ENCODE data around the gene LY6G6D. TPM values are rescaled to one million over a fixed set of nuclear protein-coding genes. Genes with fewer than 3 reads are reported as not detected.

The LY6G6D gene
- total and polyA plus RNA-seq, 2 of the 13 experiments (the other 11 are each of a cell fraction or from before 2014, with no cell fraction given) = not detected

DNA sequence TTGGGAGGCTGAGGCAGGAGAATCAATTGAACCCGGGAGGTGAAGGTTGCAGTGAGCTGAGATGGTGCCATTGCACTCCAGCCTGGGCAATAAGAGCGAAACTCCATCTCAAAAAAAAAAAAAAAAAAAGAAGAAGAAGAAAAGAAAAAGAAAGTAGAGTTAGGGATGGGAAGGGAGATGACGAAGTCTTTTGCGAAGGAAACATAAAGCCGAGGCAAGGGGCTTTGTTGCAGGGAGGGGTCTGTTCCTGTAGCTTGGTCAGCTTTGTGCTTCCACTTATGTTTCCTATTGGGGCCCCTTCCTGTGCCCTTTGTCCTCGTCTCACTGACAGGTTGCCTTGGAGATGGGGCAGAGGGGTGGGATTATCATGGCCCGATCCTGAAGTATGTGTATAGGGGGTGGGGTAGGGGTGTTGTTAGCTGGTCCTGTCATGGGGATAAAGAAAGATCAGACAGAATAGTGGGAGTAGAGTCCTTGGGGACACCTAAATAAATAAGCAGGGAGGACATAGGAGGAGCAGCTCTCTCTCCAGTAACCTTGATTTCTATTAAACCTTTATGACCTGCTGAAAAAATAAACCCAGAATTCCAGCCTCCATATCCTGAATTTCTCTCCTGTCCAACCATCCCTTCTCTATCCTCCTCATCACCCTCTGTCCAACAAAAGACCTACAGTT lies 22.3 kb downstream of the LY6G6D start (continued):
- TF ChIP-seq GFI1 (CRISPR knock-in tag; IDR thresholded peaks at IDR 0.05; ENCODE audit: borderline replicate concordance) (peak; percentile 89), FOXK1 (CRISPR knock-in tag; IDR thresholded peaks at IDR 0.05; ENCODE audit: borderline replicate concordance, low read depth) (peak; percentile 75; the same call in 1 of the 2 replicates), SATB2 (CRISPR knock-in tag; IDR thresholded peaks at IDR 0.05) (peak; percentile 45; the same call in 1 of the 2 replicates), ZNF496 (CRISPR knock-in tag; IDR thresholded peaks at IDR 0.05; ENCODE audit: insufficient replicate concordance) (no peak), ZFP36L2 (CRISPR knock-in tag; IDR thresholded peaks at IDR 0.05) (no peak), ARID2 (CRISPR knock-in tag; IDR thresholded peaks at IDR 0.05; ENCODE audit: borderline replicate concordance) (no peak), TAF1 (CRISPR knock-in tag; IDR thresholded peaks at IDR 0.05) (peak; percentile 46; the same call in 1 of the 2 replicates), THAP9 (CRISPR knock-in tag; IDR thresholded peaks at IDR 0.05; ENCODE audit: borderline replicate concordance) (no peak), MIER3 (CRISPR knock-in tag; IDR thresholded peaks at IDR 0.05; ENCODE audit: borderline replicate concordance) (peak; percentile 46; the same call in 1 of the 2 replicates), RFX1 (IDR thresholded peaks at IDR 0.05) (peak; percentile 82), SMC3 (IDR thresholded peaks at IDR 0.05; ENCODE audit: low read length) (peak; percentile 48; the same call in 1 of the 2 replicates), RBM22 (optimal IDR thresholded peaks at IDR 0.05; ENCODE audit: low read length) (peak; percentile 88), GATAD2A (CRISPR knock-in tag; IDR thresholded peaks at IDR 0.05) (peak; percentile 77), ZNF644 (CRISPR knock-in tag; IDR thresholded peaks at IDR 0.05; ENCODE audit: low read depth) (0 out of 2 replicates have a peak, but pooled peaks have one; percentile 46), ZSCAN22 (CRISPR knock-in tag; IDR thresholded peaks at IDR 0.05) (no peak), ZNF558 (CRISPR knock-in tag; IDR thresholded peaks at IDR 0.05; ENCODE audit: borderline replicate concordance) (no peak), PRPF4 (IDR thresholded peaks at IDR 0.05; ENCODE audit: low read depth, low read length, poor library complexity, severe bottlenecking) (peak; percentile 87), ZNF138 (CRISPR knock-in tag; IDR thresholded peaks at IDR 0.05; ENCODE audit: low read depth) (no peak), ZNF337 (CRISPR knock-in tag; IDR thresholded peaks at IDR 0.05; ENCODE audit: borderline replicate concordance, low read depth) (0 out of 2 replicates have a peak, but pooled peaks have one; percentile 41), SIX4 (CRISPR knock-in tag; IDR thresholded peaks at IDR 0.05) (no peak), SSRP1 (CRISPR knock-in tag; IDR thresholded peaks at IDR 0.05) (peak; percentile 93), HNF4G (IDR thresholded peaks at IDR 0.05; ENCODE audit: borderline replicate concordance, low read depth, low read length) (peak; percentile 99), HNF4G (CRISPR knock-in tag; IDR thresholded peaks at IDR 0.05; ENCODE audit: borderline replicate concordance, low read depth) (peak; percentile 91), ZSCAN9 (CRISPR knock-in tag; IDR thresholded peaks at IDR 0.05; ENCODE audit: borderline replicate concordance) (peak; percentile 29; the same call in 1 of the 2 replicates), ZBTB3 (CRISPR knock-in tag; IDR thresholded peaks at IDR 0.05; ENCODE audit: borderline replicate concordance, low read depth) (no peak), ZFP37 (CRISPR knock-in tag; IDR thresholded peaks at IDR 0.05; ENCODE audit: borderline replicate concordance) (peak; percentile 66), TRIM24 (CRISPR knock-in tag; IDR thresholded peaks at IDR 0.05) (no peak), POLR2A (IDR thresholded peaks at IDR 0.05; ENCODE audit: insufficient read depth in 1 of 2, low read depth in 2 of 2, low read length in 2 of 2) (peak in 1 of 2 experiments; percentile 89; a peak in 2 of 4 replicates)
- TF ChIP-seq, protein P1, sequence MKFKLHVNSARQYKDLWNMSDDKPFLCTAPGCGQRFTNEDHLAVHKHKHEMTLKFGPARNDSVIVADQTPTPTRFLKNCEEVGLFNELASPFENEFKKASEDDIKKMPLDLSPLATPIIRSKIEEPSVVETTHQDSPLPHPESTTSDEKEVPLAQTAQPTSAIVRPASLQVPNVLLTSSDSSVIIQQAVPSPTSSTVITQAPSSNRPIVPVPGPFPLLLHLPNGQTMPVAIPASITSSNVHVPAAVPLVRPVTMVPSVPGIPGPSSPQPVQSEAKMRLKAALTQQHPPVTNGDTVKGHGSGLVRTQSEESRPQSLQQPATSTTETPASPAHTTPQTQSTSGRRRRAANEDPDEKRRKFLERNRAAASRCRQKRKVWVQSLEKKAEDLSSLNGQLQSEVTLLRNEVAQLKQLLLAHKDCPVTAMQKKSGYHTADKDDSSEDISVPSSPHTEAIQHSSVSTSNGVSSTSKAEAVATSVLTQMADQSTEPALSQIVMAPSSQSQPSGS (CRISPR knock-in tag; IDR thresholded peaks at IDR 0.05) = 0 out of 2 replicates have a peak, but pooled peaks have one; percentile 37

All from HepG2 (cell line).